ES-I3 (cell line): ENCODE measurements around the gene ANKRD50.
A peak's percentile ranks its signal among the peaks of the same experiment; 100 is the strongest.

Source experiments
- H3K36me3 ChIP-seq: 2 replicates; pipeline ENCODE4 v1.6.1; 2013; ENCODE audit warnings: mild to moderate bottlenecking, low read length, control low read depth, moderate library complexity; ENCODE audit not compliant: insufficient read depth
- H3K4me1 ChIP-seq: 2 replicates; pipeline ENCODE4 v1.6.1; 2013; ENCODE audit warnings: mild to moderate bottlenecking, control low read depth, low read length; ENCODE audit not compliant: insufficient read depth
- H3K9ac ChIP-seq: 2 replicates; pipeline ENCODE4 v1.6.1; 2013; ENCODE audit warnings: low read depth, mild to moderate bottlenecking, low read length, moderate library complexity
- H3K9me3 ChIP-seq: 2 replicates; pipeline ENCODE4 v1.6.1; 2013; ENCODE audit warnings: mild to moderate bottlenecking, low read length, moderate library complexity; ENCODE audit not compliant: control insufficient read depth, insufficient read depth

ANKRD50 gene

DNA sequence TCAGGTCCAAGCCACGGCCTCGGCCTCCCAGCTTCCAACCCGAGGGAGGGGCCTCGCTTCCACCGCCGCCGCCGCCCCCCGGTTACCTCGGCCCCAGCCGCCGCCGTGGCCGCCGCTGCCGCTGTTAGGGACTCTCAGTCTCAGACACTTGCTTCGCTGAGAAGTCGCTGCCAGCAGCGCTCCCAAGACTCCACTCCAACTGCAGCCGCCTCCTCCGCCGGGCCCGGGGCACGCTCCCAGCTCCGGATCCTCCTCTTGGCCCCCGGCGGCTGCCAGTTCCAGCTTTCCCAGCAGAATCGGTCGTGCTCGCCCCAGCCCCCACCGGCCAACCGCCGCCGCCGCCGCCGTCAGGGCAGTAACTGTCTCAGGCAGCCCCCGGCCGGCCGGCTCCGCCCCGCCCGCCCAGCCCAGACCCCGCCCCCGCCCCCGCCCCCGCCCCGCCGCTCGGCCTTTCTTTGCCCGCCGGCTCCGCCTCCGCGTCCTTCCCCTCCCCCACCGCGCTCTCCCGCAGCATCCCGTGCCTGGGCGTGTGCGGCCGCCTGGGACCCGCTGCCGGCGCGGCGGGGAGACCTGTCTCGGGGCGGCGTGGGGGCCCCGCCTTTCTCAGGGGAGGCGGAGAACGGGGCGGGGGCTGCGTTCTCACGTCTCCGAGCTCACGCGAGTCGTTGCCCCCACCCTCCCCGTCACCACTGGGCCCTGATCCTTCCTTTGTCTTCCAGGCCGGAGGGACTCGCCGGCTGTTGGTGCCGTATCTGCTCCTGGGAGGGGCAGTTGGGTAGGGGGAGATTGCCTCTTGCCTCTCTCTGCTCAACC is at the start of gene ANKRD50:
TSS of gene ANKRD50 (minus strand) at position 361 of the 813 bp plus-strand sequence. CDS start 2,221 bp downstream, outside the sequence.
- Histone ChIP-seq H3K9me3 (no peaks in the 10 kb centered on the region), H3K9ac (peak within 1 kb of the TSS; percentile 85), H3K36me3 (no peaks in the 10 kb centered on the region), H3K4me1 (peaks cover 14% of the 10 kb centered on the region; the same call in 1 of the 2 replicates)

GRCh38 chr4:124757126-124757525 is 44.6 kb upstream of the ANKRD50 start:
- Histone ChIP-seq H3K4me1 (no peaks in the 10 kb centered on the region), H3K9me3 (no peaks in the 10 kb centered on the region), H3K36me3 (no peaks in the 10 kb centered on the region), H3K9ac (no peak overlapping the region)

GRCh38 chr4:124754681-124755080 is 42.1 kb upstream of the ANKRD50 start:
- Histone ChIP-seq H3K9me3 (no peaks in the 10 kb centered on the region), H3K4me1 (no peaks in the 10 kb centered on the region), H3K9ac (no peak overlapping the region), H3K36me3 (no peaks in the 10 kb centered on the region)

DNA sequence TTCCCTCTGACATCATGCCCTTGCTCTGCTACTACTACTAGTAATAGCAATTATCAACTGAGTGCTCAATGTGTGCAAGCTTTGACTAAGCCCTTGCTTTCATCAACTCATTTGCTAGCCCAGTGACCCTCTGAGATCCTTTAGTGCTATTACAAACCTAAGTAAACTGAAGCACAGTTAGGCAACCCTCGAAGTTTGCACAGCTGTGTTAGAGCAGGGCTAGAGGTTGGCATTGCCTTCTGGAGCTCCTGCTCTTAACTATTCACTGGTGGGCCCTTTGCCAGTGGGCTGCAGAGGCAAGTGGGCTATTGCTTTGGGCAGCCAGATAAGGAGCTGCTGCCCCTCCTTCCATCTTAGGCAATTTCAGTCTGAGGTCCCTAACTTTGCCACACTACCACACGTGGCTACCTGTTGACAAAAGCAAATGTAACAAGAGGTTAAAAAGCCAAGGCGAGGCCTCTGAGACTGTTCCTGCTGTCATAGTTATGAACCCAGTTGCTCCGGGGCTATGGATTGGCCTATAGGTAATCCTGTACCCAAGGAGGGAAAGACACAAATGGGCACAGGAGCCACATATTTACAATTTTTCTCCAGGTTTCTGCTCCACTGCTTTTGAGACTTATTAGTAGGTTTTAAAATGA is 41.5 kb upstream of the ANKRD50 start:
- Histone ChIP-seq H3K9ac (no peak overlapping the region), H3K36me3 (no peaks in the 10 kb centered on the region), H3K4me1 (no peaks in the 10 kb centered on the region), H3K9me3 (no peaks in the 10 kb centered on the region)

DNA sequence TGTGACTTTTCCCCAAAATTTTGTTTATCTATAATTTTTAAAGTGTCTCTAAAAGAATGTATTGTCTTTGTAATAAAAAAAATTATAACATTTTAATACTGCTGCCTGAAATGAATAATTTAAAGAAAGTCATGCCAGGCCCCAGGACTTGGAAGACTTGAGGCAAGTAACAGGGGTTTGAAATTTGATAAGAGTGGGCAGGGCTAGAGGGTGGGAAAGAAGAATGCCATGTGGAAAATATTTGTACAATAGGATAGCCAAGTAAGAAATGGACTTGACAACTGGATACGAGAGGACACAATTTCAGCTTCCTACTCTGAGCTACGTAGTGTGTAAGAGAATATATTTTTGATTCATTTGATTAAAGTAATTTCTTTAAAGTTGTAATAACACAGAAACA is 36.9 kb upstream of the ANKRD50 start:
- no peaks in the 10 kb centered on the region for H3K9me3 ChIP-seq
- no peak overlapping the region for H3K9ac ChIP-seq
- no peaks in the 10 kb centered on the region for H3K4me1 ChIP-seq
- no peaks in the 10 kb centered on the region for H3K36me3 ChIP-seq

DNA sequence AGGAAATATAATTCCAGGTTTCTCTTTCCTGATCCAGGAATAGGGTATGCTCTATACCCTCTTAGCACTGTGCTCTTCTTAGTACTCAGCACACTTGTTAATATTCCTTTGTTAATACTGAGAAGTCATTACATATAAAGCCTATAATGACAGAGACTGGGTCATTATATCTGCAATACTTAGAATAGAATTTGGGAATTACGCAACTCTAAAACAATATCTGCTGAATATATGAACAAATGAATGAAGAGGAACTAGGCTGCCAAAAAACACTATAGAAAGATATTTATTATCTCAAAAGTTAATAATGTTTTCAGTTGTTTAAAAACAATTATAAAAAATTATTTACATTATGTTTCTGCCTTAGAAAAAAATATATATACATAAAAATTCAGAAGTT is 36.4 kb upstream of the ANKRD50 start:
- H3K9ac ChIP-seq, result no peak overlapping the region
- H3K9me3 ChIP-seq, result no peaks in the 10 kb centered on the region
- H3K4me1 ChIP-seq, result no peaks in the 10 kb centered on the region
- H3K36me3 ChIP-seq, result no peaks in the 10 kb centered on the region

GRCh38 chr4:124745985-124746801 is 33.7 kb upstream of the ANKRD50 start:
- H3K9me3 ChIP-seq, result no peaks in the 10 kb centered on the region
- H3K4me1 ChIP-seq, result no peaks in the 10 kb centered on the region
- H3K36me3 ChIP-seq, result no peaks in the 10 kb centered on the region
- no peak overlapping the region for H3K9ac ChIP-seq

GRCh38 chr4:124743711-124744110 is 31.2 kb upstream of the ANKRD50 start:
- H3K4me1 ChIP-seq, result peaks cover 9% of the 10 kb centered on the region; the same call in 1 of the 2 replicates
- H3K9ac ChIP-seq, result no peak overlapping the region
- no peaks in the 10 kb centered on the region for H3K36me3 ChIP-seq
- H3K9me3 ChIP-seq, result no peaks in the 10 kb centered on the region

GRCh38 chr4:124740501-124740900 is 28.0 kb upstream of the ANKRD50 start:
- H3K9ac ChIP-seq, result no peak overlapping the region
- peaks cover 13% of the 10 kb centered on the region; the same call in 1 of the 2 replicates for H3K4me1 ChIP-seq
- no peaks in the 10 kb centered on the region for H3K36me3 ChIP-seq
- H3K9me3 ChIP-seq, result no peaks in the 10 kb centered on the region

DNA sequence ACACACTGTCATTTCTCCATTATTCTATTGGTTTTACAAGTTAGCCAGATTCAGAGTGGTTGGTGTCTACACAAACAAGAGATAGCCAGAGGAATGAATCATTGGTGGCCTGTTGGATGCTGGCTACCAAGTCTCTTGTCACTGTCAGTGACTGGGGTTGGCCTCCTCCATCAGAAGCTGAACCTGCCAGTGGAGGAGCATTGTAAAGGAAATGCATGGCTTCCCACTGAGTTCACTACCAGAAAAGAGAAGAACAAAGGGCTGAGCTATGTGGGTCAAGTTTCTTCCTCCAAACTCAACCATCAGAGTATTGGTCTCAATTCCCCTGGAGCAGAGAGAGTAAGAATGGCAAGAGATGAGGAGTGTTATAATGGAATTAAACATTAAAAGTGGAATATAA is 26.5 kb upstream of the ANKRD50 start:
- no peaks in the 10 kb centered on the region for H3K9me3 ChIP-seq
- H3K36me3 ChIP-seq, result no peaks in the 10 kb centered on the region
- H3K4me1 ChIP-seq, result peaks cover 13% of the 10 kb centered on the region; the same call in 1 of the 2 replicates
- no peak overlapping the region for H3K9ac ChIP-seq

DNA sequence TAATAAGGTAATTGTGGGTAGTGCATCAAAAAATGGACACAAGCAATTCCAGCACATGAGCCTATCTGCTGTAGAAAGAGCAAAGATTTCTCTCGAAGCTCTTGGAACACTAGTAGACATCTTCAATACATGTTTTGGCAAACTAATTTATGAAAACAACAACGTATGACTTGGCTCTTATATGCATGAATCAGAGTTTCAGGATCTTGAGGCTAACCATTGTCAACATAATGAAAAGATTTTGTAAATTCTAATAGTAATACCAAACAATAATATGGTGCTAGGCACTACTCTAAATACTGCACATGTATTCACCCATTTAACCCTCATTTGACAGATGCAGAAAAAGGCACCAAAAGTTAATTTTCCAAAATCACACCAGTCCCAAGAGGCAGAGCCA is 25.1 kb upstream of the ANKRD50 start:
- Histone ChIP-seq H3K4me1 (peaks cover 13% of the 10 kb centered on the region; the same call in 1 of the 2 replicates), H3K36me3 (no peaks in the 10 kb centered on the region), H3K9me3 (no peaks in the 10 kb centered on the region), H3K9ac (no peak overlapping the region)

DNA sequence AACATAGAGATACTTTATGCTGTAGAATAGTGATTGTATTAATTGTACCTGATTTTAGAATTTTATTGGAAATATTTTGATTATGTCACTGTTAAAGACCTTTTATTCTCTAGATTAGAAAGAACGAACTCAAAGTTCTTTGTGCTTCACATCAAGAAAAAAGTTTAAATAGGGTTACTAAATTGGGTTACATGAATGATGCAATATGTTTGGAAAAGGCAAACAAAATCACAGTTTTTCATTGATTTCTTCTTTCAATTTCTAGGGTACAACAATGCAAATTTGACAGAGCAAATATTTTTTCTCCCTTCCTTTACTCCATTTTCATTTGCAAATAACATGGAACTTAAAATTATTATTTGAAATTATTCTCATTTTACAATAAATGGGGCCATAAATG is 24.0 kb upstream of the ANKRD50 start:
- peaks cover 13% of the 10 kb centered on the region; the same call in 1 of the 2 replicates for H3K4me1 ChIP-seq
- H3K9me3 ChIP-seq, result no peaks in the 10 kb centered on the region

GRCh38 chr4:124727331-124727890 is 14.9 kb upstream of the ANKRD50 start:
- H3K9ac ChIP-seq, result no peak overlapping the region
- no peaks in the 10 kb centered on the region for H3K4me1 ChIP-seq
- no peaks in the 10 kb centered on the region for H3K9me3 ChIP-seq
- no peaks in the 10 kb centered on the region for H3K36me3 ChIP-seq

More for the DNA sequence above, 24.0 kb upstream of the ANKRD50 start:
- Histone ChIP-seq H3K36me3 (no peaks in the 10 kb centered on the region), H3K9ac (no peak overlapping the region)

- Histone ChIP-seq H3K4me1 (no peaks in the 10 kb centered on the region), H3K9ac (no peak overlapping the region), H3K36me3 (no peaks in the 10 kb centered on the region), H3K9me3 (no peaks in the 10 kb centered on the region)
Measured at GRCh38 chr4:124726269-124726668, 13.7 kb upstream of the ANKRD50 start.
